ENCODE results near the gene MPIG6B. TPM values are rescaled to one million over a fixed set of nuclear protein-coding genes. Genes with fewer than 3 reads are reported as not detected.

The MPIG6B gene
- total RNA-seq, 1 experiment from 2014 or later = not detected

GRCh38 chr6:31701666-31702404, 21.3 kb upstream of the MPIG6B start:
- TF ChIP-seq CTCF (conservative IDR thresholded peaks at IDR 0.05) = no peak
- Histone ChIP-seq H3K23me2 (ENCODE audit: insufficient read length, low read depth, low read length, poor library complexity, severe bottlenecking) (peaks cover 6% of the 10 kb centered on the region), H3K4me1 (ENCODE audit: insufficient read depth, low read length) (peaks cover 4% of the 10 kb centered on the region; the same call in 1 of the 2 replicates), H3K9me3 (ENCODE audit: control insufficient read depth, low read depth, low read length) (no peaks in the 10 kb centered on the region), H3K27me3 (ENCODE audit: insufficient read depth, low read length) (no peaks in the 10 kb centered on the region), H3K14ac (ENCODE audit: insufficient read depth, low read length) (no peak overlapping the region; the same call in 1 of the 2 replicates), H2BK20ac (ENCODE audit: low read depth, low read length, poor library complexity, severe bottlenecking) (no peak overlapping the region), H2BK12ac (ENCODE audit: insufficient read length, low read depth, low read length) (peak overlapping the region; percentile 36), H2BK15ac (ENCODE audit: low read depth, low read length) (no peak overlapping the region), H4K5ac (ENCODE audit: insufficient read length, low read depth, low read length) (no peak overlapping the region), H3K9ac (ENCODE audit: extremely low read depth, insufficient read length, low read length) (peak overlapping the region; percentile 79), H3K56ac (ENCODE audit: insufficient read length, low read depth, low read length) (no peak overlapping the region), H3K79me1 (ENCODE audit: insufficient read depth, low read depth, low read length, poor library complexity, severe bottlenecking) (peaks cover 6% of the 10 kb centered on the region), H4K91ac (ENCODE audit: insufficient read length, low read depth, low read length) (no peak overlapping the region), H3K4me2 (ENCODE audit: insufficient read depth, insufficient read length, low read length) (peak overlapping the region; percentile 91), H3K4ac (ENCODE audit: low read depth, low read length) (no peak overlapping the region), H4K20me1 (ENCODE audit: control insufficient read depth, insufficient read depth, insufficient read length) (no peaks in the 10 kb centered on the region), H2BK5ac (ENCODE audit: insufficient read length, low read length) (no peak overlapping the region), H3K27ac (ENCODE audit: insufficient read length, low read depth, low read length) (no peak overlapping the region), H3K79me2 (ENCODE audit: insufficient read depth, low read length) (peaks cover 2% of the 10 kb centered on the region; the same call in 1 of the 2 replicates), H2AK5ac (ENCODE audit: insufficient read length, low read length) (no peak overlapping the region), H4K8ac (replicated peaks; ENCODE audit: insufficient read length, low read depth, low read length) (no peak overlapping the region), H3K18ac (ENCODE audit: insufficient read length, low read depth, low read length) (no peak overlapping the region), H3K23ac (ENCODE audit: insufficient read length, low read depth, low read length) (no peak overlapping the region), H2AFZ (ENCODE audit: low read length) (no peak overlapping the region), H2BK120ac (ENCODE audit: low read depth, low read length, poor library complexity, severe bottlenecking) (no peak overlapping the region), H3T11ph (ENCODE audit: low read length) (no peak overlapping the region)
- Mint-ChIP-seq H3K4me1 (peaks cover 11% of the 10 kb centered on the region in 2 experiments), H3K9me3 (no peaks in the 10 kb centered on the region; a peak in 1 of 5 replicates), H3K27me3 (ENCODE audit: low read depth) (peaks cover 1% of the 10 kb centered on the region; the same call in 1 of the 2 replicates), H3K36me3 (ENCODE audit: insufficient read depth in 1 of 3, low read depth in 3 of 3) (peaks cover 4 to 27% (median 4%) of the 10 kb centered on the region in 3 experiments; a peak in 5 of 7 replicates), H3K27ac (peak overlapping the region in 2 of 3 experiments; percentile 96; a peak in 4 of 7 replicates), H3K4me3 (peak overlapping the region; percentile 96 to 98)
- no peak for DNase-seq
- WGBS (ENCODE audit: extremely low coverage, insufficient read length, low lambda C conversion rate) = no CpG with 5 or more reads among the region's 7 CpGs
